HUES6 (cell line): ENCODE data around the gene TLCD3B.

Source experiments
- H3K27ac ChIP-seq: 2 replicates; pipeline ENCODE4 v1.7.0; 2013; ENCODE audit warnings: low read depth, mild to moderate bottlenecking, low read length, inconsistent platforms
- H3K27me3 ChIP-seq: 2 replicates; pipeline ENCODE4 v1.6.1; 2013; ENCODE audit warnings: low read length; ENCODE audit not compliant: control insufficient read depth, insufficient read depth
- H3K36me3 ChIP-seq: 2 replicates; pipeline ENCODE4 v1.6.1; 2013; ENCODE audit warnings: low read length; ENCODE audit not compliant: control insufficient read depth, insufficient read depth
- H3K4me1 ChIP-seq: 2 replicates; pipeline ENCODE4 v1.6.1; 2013; ENCODE audit warnings: low read length; ENCODE audit not compliant: control insufficient read depth, insufficient read depth
- H3K4me3 ChIP-seq: 2 replicates; pipeline ENCODE4 v1.5.1; 2013; ENCODE audit warnings: low read depth, low read length
- H3K9ac ChIP-seq: one replicate; pipeline ENCODE4 v1.6.1; 2013; ENCODE audit warnings: mild to moderate bottlenecking, low read length
- H3K9me3 ChIP-seq: 2 replicates; pipeline ENCODE4 v1.6.1; 2013; ENCODE audit warnings: low read depth, low read length; ENCODE audit not compliant: control insufficient read depth, insufficient read depth

Gene TLCD3B, protein sequence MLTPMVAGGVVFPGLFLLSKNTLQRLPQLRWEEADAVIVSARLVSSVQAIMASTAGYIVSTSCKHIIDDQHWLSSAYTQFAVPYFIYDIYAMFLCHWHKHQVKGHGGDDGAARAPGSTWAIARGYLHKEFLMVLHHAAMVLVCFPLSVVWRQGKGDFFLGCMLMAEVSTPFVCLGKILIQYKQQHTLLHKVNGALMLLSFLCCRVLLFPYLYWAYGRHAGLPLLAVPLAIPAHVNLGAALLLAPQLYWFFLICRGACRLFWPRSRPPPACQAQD

GRCh38 chr16:30030841-30031413 lies at the start of gene TLCD3B:
TLCD3B (minus strand) TSS chr16:30031271; CDS start chr16:30030527, 744 bp downstream.
- H3K27me3 ChIP-seq = peaks cover 67% of the 10 kb centered on the region
- no peak within 1 kb of the TSS for H3K27ac ChIP-seq
- H3K9me3 ChIP-seq = no peaks in the 10 kb centered on the region
- H3K4me3 ChIP-seq = peak within 1 kb of the TSS; percentile 65
- H3K4me1 ChIP-seq = peaks cover 28% of the 10 kb centered on the region
- no peak within 1 kb of the TSS for H3K9ac ChIP-seq
- H3K36me3 ChIP-seq = no peaks in the 10 kb centered on the region

DNA sequence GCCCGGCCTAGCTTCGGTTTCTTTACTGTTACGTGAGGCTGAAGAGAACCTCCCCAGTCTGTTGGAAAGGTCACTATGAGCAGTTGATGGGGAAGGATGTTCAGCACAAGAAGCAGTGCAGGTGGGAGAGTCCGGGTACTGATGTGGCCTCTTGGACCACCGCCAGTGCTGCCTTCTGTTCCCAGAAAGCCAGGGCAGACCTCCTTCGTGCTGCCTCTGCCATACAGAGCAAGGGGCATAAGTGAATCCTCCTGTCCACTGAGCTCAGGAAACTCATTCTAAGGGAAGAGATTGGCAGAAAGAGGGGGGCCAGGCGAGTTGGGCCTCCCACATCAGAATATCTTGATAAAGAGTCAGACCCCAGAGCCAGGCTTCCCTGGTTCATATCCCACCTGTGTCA lies 48.4 kb upstream of the TLCD3B start:
- Histone ChIP-seq H3K36me3 (peaks cover 65% of the 10 kb centered on the region), H3K27me3 (no peaks in the 10 kb centered on the region), H3K4me1 (peaks cover 7% of the 10 kb centered on the region; the same call in 1 of the 2 replicates), H3K4me3 (no peak overlapping the region), H3K27ac (no peak overlapping the region), H3K9me3 (no peaks in the 10 kb centered on the region), H3K9ac (no peak overlapping the region)

DNA sequence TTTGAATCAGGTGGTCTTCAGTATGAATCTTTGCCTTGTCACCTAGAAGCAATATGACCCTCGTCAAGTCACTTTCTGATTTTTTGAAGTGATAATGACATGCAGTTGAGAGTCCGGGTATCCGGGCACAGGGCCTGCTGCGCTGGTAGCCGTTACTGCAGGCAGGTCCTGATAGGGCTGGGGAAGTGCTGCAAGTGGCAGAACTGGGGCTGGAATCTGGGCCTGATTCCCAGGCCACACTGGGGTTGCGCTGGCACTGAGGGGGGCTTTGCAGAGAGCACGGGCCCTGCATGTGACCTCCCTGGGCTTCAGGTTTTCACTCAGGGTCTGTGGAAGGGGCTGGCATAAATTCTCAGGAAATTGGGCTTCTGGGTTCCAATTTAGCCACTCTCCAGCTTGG lies 47.7 kb upstream of the TLCD3B start:
- Histone ChIP-seq H3K9ac (no peak overlapping the region), H3K27ac (no peak overlapping the region), H3K4me1 (peaks cover 7% of the 10 kb centered on the region; the same call in 1 of the 2 replicates), H3K4me3 (no peak overlapping the region), H3K36me3 (peaks cover 58% of the 10 kb centered on the region), H3K27me3 (no peaks in the 10 kb centered on the region), H3K9me3 (no peaks in the 10 kb centered on the region)

DNA sequence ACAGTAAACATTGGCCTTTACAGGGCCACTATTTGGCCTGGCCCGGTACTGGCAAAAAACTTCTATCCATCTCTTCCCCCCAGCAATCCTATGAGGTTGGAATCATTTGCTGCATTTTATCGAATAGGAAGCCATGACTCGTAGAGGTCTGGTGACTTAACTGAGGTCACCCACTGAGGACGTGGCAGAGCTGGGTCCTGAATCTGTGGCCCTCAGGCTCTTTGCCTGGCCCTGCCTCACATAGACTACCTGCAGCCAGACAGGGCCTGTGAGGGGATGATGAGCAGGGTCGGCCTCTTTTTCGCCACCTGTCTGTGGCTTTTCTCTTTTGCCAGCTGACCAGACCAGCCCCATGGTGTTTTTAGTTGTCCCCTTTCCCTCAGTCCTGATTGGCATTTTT lies 46.6 kb upstream of the TLCD3B start:
- Histone ChIP-seq H3K4me1 (peaks cover 7% of the 10 kb centered on the region; the same call in 1 of the 2 replicates), H3K9ac (no peak overlapping the region), H3K4me3 (no peak overlapping the region; the same call in 1 of the 2 replicates), H3K27me3 (no peaks in the 10 kb centered on the region), H3K9me3 (no peaks in the 10 kb centered on the region), H3K36me3 (peaks cover 47% of the 10 kb centered on the region), H3K27ac (no peak overlapping the region)

GRCh38 chr16:30076276-30076791 lies 45.3 kb upstream of the TLCD3B start:
- peak overlapping the region; percentile 82 for H3K27ac ChIP-seq
- peaks cover 50% of the 10 kb centered on the region for H3K36me3 ChIP-seq

GRCh38 chr16:30075503-30076275 lies 44.6 kb upstream of the TLCD3B start, which contains the start of gene PPP4C:
PPP4C (plus strand) TSS chr16:30075994; CDS start chr16:30076378, 384 bp downstream.
- peak within 1 kb of the TSS; percentile 91 for H3K4me3 ChIP-seq
- no peaks in the 10 kb centered on the region for H3K9me3 ChIP-seq
- H3K27ac ChIP-seq = peak within 1 kb of the TSS; percentile 82
- peaks cover 7% of the 10 kb centered on the region; the same call in 1 of the 2 replicates for H3K4me1 ChIP-seq
- H3K36me3 ChIP-seq = peaks cover 50% of the 10 kb centered on the region
- H3K9ac ChIP-seq = peak within 1 kb of the TSS; percentile 94
- no peaks in the 10 kb centered on the region for H3K27me3 ChIP-seq

More at GRCh38 chr16:30076276-30076791, 45.3 kb upstream of the TLCD3B start:
- Histone ChIP-seq H3K9ac (peak overlapping the region; percentile 94), H3K4me1 (peaks cover 7% of the 10 kb centered on the region; the same call in 1 of the 2 replicates), H3K9me3 (no peaks in the 10 kb centered on the region), H3K4me3 (peak overlapping the region; percentile 91), H3K27me3 (no peaks in the 10 kb centered on the region)

- no peaks in the 10 kb centered on the region for H3K27me3 ChIP-seq
- H3K36me3 ChIP-seq = peaks cover 67% of the 10 kb centered on the region
- no peak overlapping the region for H3K27ac ChIP-seq
- H3K4me3 ChIP-seq = no peak overlapping the region
- H3K4me1 ChIP-seq = peaks cover 11% of the 10 kb centered on the region
- H3K9me3 ChIP-seq = no peaks in the 10 kb centered on the region
- no peak overlapping the region for H3K9ac ChIP-seq
These were observed 39.4 kb upstream of the TLCD3B start for GRCh38 chr16:30070490-30070889.

DNA sequence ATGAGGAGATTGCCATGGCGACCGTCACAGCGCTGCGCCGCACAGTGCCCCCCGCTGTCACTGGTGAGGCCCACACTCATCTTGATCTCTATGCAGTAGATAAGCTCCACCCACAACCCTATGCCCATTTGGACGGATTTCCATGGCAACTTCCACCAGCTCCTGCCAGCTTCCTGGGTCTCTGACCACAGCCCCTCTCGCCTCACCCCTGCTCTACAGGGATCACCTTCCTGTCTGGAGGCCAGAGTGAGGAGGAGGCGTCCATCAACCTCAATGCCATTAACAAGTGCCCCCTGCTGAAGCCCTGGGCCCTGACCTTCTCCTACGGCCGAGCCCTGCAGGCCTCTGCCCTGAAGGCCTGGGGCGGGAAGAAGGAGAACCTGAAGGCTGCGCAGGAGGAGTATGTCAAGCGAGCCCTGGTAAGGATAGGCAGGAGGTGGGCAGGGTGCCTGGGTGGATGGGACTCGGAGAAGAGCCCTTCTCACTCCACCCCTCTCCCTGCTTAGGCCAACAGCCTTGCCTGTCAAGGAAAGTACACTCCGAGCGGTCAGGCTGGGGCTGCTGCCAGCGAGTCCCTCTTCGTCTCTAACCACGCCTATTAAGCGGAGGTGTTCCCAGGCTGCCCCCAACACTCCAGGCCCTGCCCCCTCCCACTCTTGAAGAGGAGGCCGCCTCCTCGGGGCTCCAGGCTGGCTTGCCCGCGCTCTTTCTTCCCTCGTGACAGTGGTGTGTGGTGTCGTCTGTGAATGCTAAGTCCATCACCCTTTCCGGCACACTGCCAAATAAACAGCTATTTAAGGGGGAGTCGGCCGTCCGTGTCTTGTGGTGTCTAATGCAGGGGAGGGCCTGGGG lies 38.8 kb upstream of the TLCD3B start:
- no peak overlapping the region for H3K9ac ChIP-seq
- H3K27ac ChIP-seq = no peak overlapping the region
- H3K27me3 ChIP-seq = no peaks in the 10 kb centered on the region
- H3K9me3 ChIP-seq = no peaks in the 10 kb centered on the region
- peaks cover 67% of the 10 kb centered on the region for H3K36me3 ChIP-seq
- H3K4me1 ChIP-seq = peaks cover 11% of the 10 kb centered on the region
- H3K4me3 ChIP-seq = no peak overlapping the region

GRCh38 chr16:30068750-30069610 lies 37.9 kb upstream of the TLCD3B start:
- Histone ChIP-seq H3K9me3 (no peaks in the 10 kb centered on the region), H3K27me3 (no peaks in the 10 kb centered on the region), H3K36me3 (peaks cover 67% of the 10 kb centered on the region), H3K4me3 (no peak overlapping the region), H3K27ac (no peak overlapping the region), H3K9ac (peak overlapping the region; percentile 23), H3K4me1 (peaks cover 12% of the 10 kb centered on the region)
